IMR-90 (cell line): ENCODE measurements around the gene MAP2K5. TPM values are rescaled to one million over a fixed set of nuclear protein-coding genes. Genes with fewer than 3 reads are reported as not detected.

Experiments
- ATAC-seq: fragments of 200-7000 bp; cut with Tn5 transposase; 2 replicates; pipeline ENCODE4 v1.9.1; 2020; ENCODE audit warnings: low read depth, mild to moderate bottlenecking, moderate library complexity
- BruUV-seq: library from RNA; stranded (reverse); fragments of 400-500 nt; replicated peaks from 2 replicates; lab custom pipeline; 2021; lab: Mats Ljungman, UMichigan
- CTCF ChIA-PET: fragments of 300-600 bp; formaldehyde crosslinking; extraction: SDS; loops from one replicate; lab custom pipeline; 2021; ENCODE audit warnings: antibody characterized with exemption; lab: Yijun Ruan, JAX
- POLR2A ChIA-PET: fragments of 300-600 bp; sonication (Branson Sonifier 250); formaldehyde crosslinking; loops from one replicate; lab custom pipeline; 2022; ENCODE audit warnings: antibody characterized with exemption; ENCODE audit not compliant: unreplicated experiment; lab: Charles Lee
- DNase-seq: peaks from one replicate; pipeline ENCODE4 v3.0.0; 2013
- H2AFZ ChIP-seq: replicated peaks from 2 replicates; pipeline ENCODE3; 2013; ENCODE audit warnings: low read length, mild to moderate bottlenecking; ENCODE audit not compliant: poor library complexity
- H2AK5ac ChIP-seq: 2 replicates; pipeline ENCODE4 v1.6.1; 2013; ENCODE audit warnings: low read depth, low read length, inconsistent platforms
- H2AK9ac ChIP-seq: replicated peaks from 2 replicates; pipeline ENCODE3; 2013; ENCODE audit warnings: mild to moderate bottlenecking, low read depth, low read length, moderate library complexity; ENCODE audit not compliant: poor library complexity
- H2BK120ac ChIP-seq: 2 replicates; pipeline ENCODE4 v1.6.1; 2013; ENCODE audit warnings: low read depth, low read length, inconsistent platforms
- H2BK15ac ChIP-seq: 3 replicates; pipeline ENCODE4 v1.6.1; 2013; ENCODE audit warnings: low read depth, low read length, inconsistent platforms
- H2BK20ac ChIP-seq: 2 replicates; pipeline ENCODE4 v1.6.1; 2013; ENCODE audit warnings: low read depth, mild to moderate bottlenecking, inconsistent platforms, low read length, moderate library complexity
- H2BK5ac ChIP-seq: 2 replicates; pipeline ENCODE4 v1.6.1; 2013; ENCODE audit warnings: mild to moderate bottlenecking, low read depth, low read length, inconsistent platforms; ENCODE audit not compliant: poor library complexity, severe bottlenecking
- H3K14ac ChIP-seq: replicated peaks from 2 replicates; pipeline ENCODE4 v1.6.1; 2013; ENCODE audit warnings: low read depth, low read length, inconsistent platforms
- H3K18ac ChIP-seq: 2 replicates; pipeline ENCODE4 v1.6.1; 2013; ENCODE audit warnings: low read depth, low read length, control low read depth
- H3K23ac ChIP-seq: 2 replicates; pipeline ENCODE4 v1.6.1; 2013; ENCODE audit warnings: low read depth, low read length, inconsistent platforms
- H3K27ac ChIP-seq: 2 replicates; pipeline ENCODE4 v1.5.1; 2013; ENCODE audit warnings: mild to moderate bottlenecking, control low read depth, low read length; ENCODE audit not compliant: insufficient read depth
- H3K27me3 ChIP-seq: 2 replicates; pipeline ENCODE4 v1.6.1; 2013; ENCODE audit warnings: low read length; ENCODE audit not compliant: control insufficient read depth, insufficient read depth
- H3K36me3 ChIP-seq: 2 replicates; pipeline ENCODE4 v1.6.1; 2013; ENCODE audit warnings: low read length, mixed read lengths; ENCODE audit not compliant: control insufficient read depth, insufficient read depth
- H3K4ac ChIP-seq: 2 replicates; pipeline ENCODE4 v1.6.1; 2013; ENCODE audit warnings: low read depth, low read length, inconsistent platforms
- H3K4me1 ChIP-seq: 2 replicates; pipeline ENCODE4 v1.6.1; 2013; ENCODE audit warnings: low read length, mixed read lengths; ENCODE audit not compliant: control insufficient read depth, insufficient read depth
- H3K4me2 ChIP-seq: 2 replicates; pipeline ENCODE4 v1.6.1; 2013; ENCODE audit warnings: low read depth, mild to moderate bottlenecking, control low read depth, low read length, moderate library complexity
- H3K4me3 ChIP-seq: 2 replicates; pipeline ENCODE4 v1.5.1; 2013; ENCODE audit warnings: low read depth, mild to moderate bottlenecking, control low read depth, low read length, moderate library complexity; ENCODE audit not compliant: insufficient read depth
- H3K56ac ChIP-seq: 2 replicates; pipeline ENCODE4 v1.6.1; 2013; ENCODE audit warnings: low read length, inconsistent platforms; ENCODE audit not compliant: insufficient read depth; ENCODE audit errors: extremely low read depth
- H3K79me1 ChIP-seq, 2 experiments: 2 replicates each; pipeline ENCODE4 v1.6.1; 2013; ENCODE audit warnings: low read length in 2 of 2, inconsistent platforms in 1 of 2, low read depth in 1 of 2
- H3K9ac ChIP-seq: 2 replicates; pipeline ENCODE4 v1.6.1; 2013; ENCODE audit warnings: low read depth, low read length, control low read depth
- H3K9me1 ChIP-seq: 2 replicates; pipeline ENCODE4 v1.6.1; 2013; ENCODE audit warnings: low read length, inconsistent platforms; ENCODE audit not compliant: insufficient read depth
- H3K9me3 ChIP-seq: 2 replicates; pipeline ENCODE4 v1.6.1; 2013; ENCODE audit warnings: low read length; ENCODE audit not compliant: control insufficient read depth, insufficient read depth
- H4K20me1 ChIP-seq: 2 replicates; pipeline ENCODE4 v1.6.1; 2013; ENCODE audit warnings: low read length, inconsistent platforms; ENCODE audit not compliant: insufficient read depth
- H4K5ac ChIP-seq: 2 replicates; pipeline ENCODE4 v1.6.1; 2013; ENCODE audit warnings: mild to moderate bottlenecking, low read depth, low read length, control low read depth
- H4K8ac ChIP-seq, 2 experiments: 2 replicates each; pipeline ENCODE4 v1.6.1; 2013; ENCODE audit warnings: low read depth in 2 of 2, low read length in 2 of 2, control low read depth in 1 of 2, inconsistent platforms in 1 of 2
- H4K91ac ChIP-seq: 2 replicates; pipeline ENCODE4 v1.6.1; 2013; ENCODE audit warnings: low read depth, low read length, inconsistent platforms; ENCODE audit not compliant: insufficient read depth
- CEBPB ChIP-seq: IDR thresholded peaks from 2 replicates; pipeline ENCODE4 v1.6.1; 2012; ENCODE audit warnings: low read depth, low read length, improper control_type of control experiment
- FOS ChIP-seq: fragments of 150-350 bp; IDR thresholded peaks from 2 replicates; pipeline ENCODE4 v1.6.1; 2016; ENCODE audit warnings: low read depth, low read length
- NFE2L2 ChIP-seq: fragments of 150-350 bp; IDR thresholded peaks from 2 replicates; pipeline ENCODE4 v1.6.1; 2016; ENCODE audit warnings: low read depth, mild to moderate bottlenecking, low read length
- RCOR1 ChIP-seq: IDR thresholded peaks from 2 replicates; pipeline ENCODE4 v1.6.1; 2012; ENCODE audit warnings: mild to moderate bottlenecking, low read length, improper control_type of control experiment; ENCODE audit not compliant: insufficient replicate concordance
- SMC3 ChIP-seq: fragments of 150-350 bp; IDR thresholded peaks from 2 replicates; pipeline ENCODE4 v1.6.1; 2016; ENCODE audit warnings: low read depth, mild to moderate bottlenecking, antibody characterized with exemption, low read length, moderate library complexity
- WGBS, 2 experiments: methylation state at CpG; one replicate each; pipeline versions ENCODE4 v1.1.5 to v1.1.7; 2013; ENCODE audit warnings: missing lambda C conversion rate in 2 of 2; ENCODE audit not compliant: insufficient read length in 1 of 2; ENCODE audit errors: extremely low coverage in 2 of 2; 5-methylcytosine and 5-hydroxymethylcytosine counted together
- dilution Hi-C: fragments of 300-500 bp; cut with HindIII; formaldehyde crosslinking; loops from one replicate; pipeline ENCODE4 v1.14.3; 2018; ENCODE audit warnings: low sequenced_read_pairs; ENCODE audit not compliant: unreplicated experiment
- in situ Hi-C: fragments of 300-500 bp; cut with MboI; formaldehyde crosslinking; loops from 3 replicates; pipeline ENCODE4 v1.14.3; 2019; ENCODE audit warnings: low sequenced_read_pairs, inconsistent platforms, mixed read lengths
- intact Hi-C: fragments of 100-400 bp; cut with micrococcal nuclease; formaldehyde crosslinking; loops from 2 replicates; pipeline ENCODE4 v1.10.0; 2022
- polyA plus RNA-seq, 3 experiments: library from polyadenylated mRNA; depleted of rRNA; stranded (reverse); fragments of >200 nt; gene quantifications; 2 replicates each; pipeline ENCODE4 v1.2.3, GENCODE V29; 2012; ENCODE audit warnings: low replicate concordance in 1 of 3
- total RNA-seq: library from RNA; depleted of rRNA; stranded (reverse); fragments of >200 nt; gene quantifications from 2 replicates; pipeline ENCODE4 v1.2.3, GENCODE V29; 2012
- TF ChIP-seq, protein P1 (sequence below): conservative IDR thresholded peaks from 2 replicates; pipeline ENCODE4 v1.5.1; 2012; ENCODE audit warnings: mild to moderate bottlenecking, low read depth, low read length, improper control_type of control experiment

The MAP2K5 gene
- total and polyA plus RNA-seq, 2 of the 4 experiments (the other 2 are of a cell fraction), result 1.6 to 6.1 TPM

- Histone ChIP-seq H3K14ac (no peak overlapping the region), H3K4me2 (no peak overlapping the region), H4K20me1 (no peaks in the 10 kb centered on the region), H3K4me1 (no peaks in the 10 kb centered on the region; the same call in 1 of the 2 replicates), H2AK5ac (no peak overlapping the region), H3K9me3 (no peaks in the 10 kb centered on the region), H3K27me3 (no peaks in the 10 kb centered on the region), H2BK20ac (no peak overlapping the region), H3K56ac (no peak overlapping the region), H2AK9ac (no peak overlapping the region), H3K79me1 (no peaks in the 10 kb centered on the region), H3K4me3 (no peak overlapping the region), H4K91ac (no peak overlapping the region), H4K8ac (no peak overlapping the region), H2BK15ac (no peak overlapping the region), H3K9me1 (no peaks in the 10 kb centered on the region; the same call in 1 of the 2 replicates), H2BK5ac (no peak overlapping the region), H3K4ac (no peak overlapping the region), H3K27ac (no peak overlapping the region), H3K18ac (no peak overlapping the region), H3K36me3 (0 out of 2 replicates have a peak, but pooled peaks cover 2% of the 10 kb centered on the region), H4K5ac (no peak overlapping the region), H2BK120ac (no peak overlapping the region), H3K9ac (no peak overlapping the region), H2AFZ (no peak overlapping the region), H3K23ac (no peak overlapping the region)
- no TSS peak for BruUV-seq
- POLR2A ChIA-PET, result no interaction called here
- in situ Hi-C loops (no loop called here), intact Hi-C loops (no loop called here), dilution Hi-C loops (no loop called here)
- DNase-seq, result no peak
- WGBS, 2 experiments, result no CpG with 5 or more reads among the region's 4 CpGs
- no peak for TF ChIP-seq SMC3
- TF ChIP-seq NFE2L2, result no peak
- no peak for TF ChIP-seq CEBPB
- TF ChIP-seq, protein P1, sequence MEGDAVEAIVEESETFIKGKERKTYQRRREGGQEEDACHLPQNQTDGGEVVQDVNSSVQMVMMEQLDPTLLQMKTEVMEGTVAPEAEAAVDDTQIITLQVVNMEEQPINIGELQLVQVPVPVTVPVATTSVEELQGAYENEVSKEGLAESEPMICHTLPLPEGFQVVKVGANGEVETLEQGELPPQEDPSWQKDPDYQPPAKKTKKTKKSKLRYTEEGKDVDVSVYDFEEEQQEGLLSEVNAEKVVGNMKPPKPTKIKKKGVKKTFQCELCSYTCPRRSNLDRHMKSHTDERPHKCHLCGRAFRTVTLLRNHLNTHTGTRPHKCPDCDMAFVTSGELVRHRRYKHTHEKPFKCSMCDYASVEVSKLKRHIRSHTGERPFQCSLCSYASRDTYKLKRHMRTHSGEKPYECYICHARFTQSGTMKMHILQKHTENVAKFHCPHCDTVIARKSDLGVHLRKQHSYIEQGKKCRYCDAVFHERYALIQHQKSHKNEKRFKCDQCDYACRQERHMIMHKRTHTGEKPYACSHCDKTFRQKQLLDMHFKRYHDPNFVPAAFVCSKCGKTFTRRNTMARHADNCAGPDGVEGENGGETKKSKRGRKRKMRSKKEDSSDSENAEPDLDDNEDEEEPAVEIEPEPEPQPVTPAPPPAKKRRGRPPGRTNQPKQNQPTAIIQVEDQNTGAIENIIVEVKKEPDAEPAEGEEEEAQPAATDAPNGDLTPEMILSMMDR, result no peak
- TF ChIP-seq RCOR1, result no peak
- TF ChIP-seq FOS, result no peak
- ATAC-seq, result no peak
- CTCF ChIA-PET, result no interaction called here
Observed at GRCh38 chr15:67746450-67746849, 203.9 kb downstream of the MAP2K5 start.
